BJ (cell line): ENCODE measurements around the gene SLC7A8. TPM values are rescaled to one million over a fixed set of nuclear protein-coding genes. Genes with fewer than 3 reads are reported as not detected.

Experiments used
- CTCF ChIA-PET: fragments of 350-600 bp; formaldehyde crosslinking; extraction: SDS; loops from one replicate; lab custom pipeline; 2021; ENCODE audit warnings: antibody characterized with exemption, inconsistent platforms; lab: Yijun Ruan, JAX
- POLR2A ChIA-PET: fragments of 300-600 bp; sonication (Branson Sonifier 250); formaldehyde crosslinking; extraction: SDS; loops from one replicate; lab custom pipeline; 2021; ENCODE audit warnings: antibody characterized with exemption; lab: Charles Lee
- DNase-seq: peaks from one replicate; pipeline ENCODE4 v3.0.0-alpha.2; 2011; ENCODE audit warnings: low read depth
- H3K27me3 ChIP-seq: 2 replicates; pipeline ENCODE4 v1.6.0; 2011; ENCODE audit warnings: low read length; ENCODE audit not compliant: control insufficient read depth, insufficient read depth
- H3K36me3 ChIP-seq: 2 replicates; pipeline ENCODE4 v1.5.1; 2011; ENCODE audit warnings: low read length; ENCODE audit not compliant: control insufficient read depth, insufficient read depth
- H3K4me3 ChIP-seq: 2 replicates; pipeline ENCODE4 v1.5.1; 2011; ENCODE audit warnings: low read depth, mild to moderate bottlenecking, control low read depth, low read length
- CTCF ChIP-seq: IDR thresholded peaks from 2 replicates; pipeline ENCODE4 v1.5.1; 2011; ENCODE audit warnings: low read depth, mild to moderate bottlenecking, control low read depth, inconsistent platforms, low read length, moderate library complexity; ENCODE audit not compliant: insufficient read depth
- polyA plus RNA-seq: library from polyadenylated mRNA; depleted of rRNA; stranded (reverse); fragments of >200 nt; gene quantifications from 2 replicates; pipeline ENCODE4 v1.2.3, GENCODE V29; 2011

SLC7A8 gene
- polyA plus RNA-seq, 1 experiment = 4.6 TPM

GRCh38 chr14:23149745-23150144, 33.7 kb downstream of the SLC7A8 start:
- Histone ChIP-seq H3K36me3 (no peaks in the 10 kb centered on the region), H3K27me3 (no peaks in the 10 kb centered on the region), H3K4me3 (no peak overlapping the region)
- POLR2A ChIA-PET = no interaction called here
- no peak for DNase-seq
- TF ChIP-seq CTCF = no peak
- CTCF ChIA-PET = interaction anchor here (1.7 to 4.0 kb wide), 3 partner anchors 11 to 37 kb away, joined by 4 to 18 read pairs (median 11); no protein-coding TSS in a partner anchor

- POLR2A ChIA-PET = interaction anchor here (0.6 kb wide), 1 partner anchor 91 kb away, joined by 3 read pairs; no protein-coding TSS in a partner anchor
- CTCF ChIA-PET = interaction anchor here (3.3 to 4.0 kb wide), 2 partner anchors 28 to 38 kb away, joined by 11 to 18 read pairs; no protein-coding TSS in a partner anchor
- Histone ChIP-seq H3K27me3 (no peaks in the 10 kb centered on the region), H3K36me3 (no peaks in the 10 kb centered on the region), H3K4me3 (no peak overlapping the region)
- DNase-seq = no peak
- no peak for TF ChIP-seq CTCF
These were observed 34.7 kb downstream of the SLC7A8 start for GRCh38 chr14:23148591-23149249.

GRCh38 chr14:23147676-23148075, 35.8 kb downstream of the SLC7A8 start:
- TF ChIP-seq CTCF = no peak
- Histone ChIP-seq H3K27me3 (no peaks in the 10 kb centered on the region), H3K36me3 (no peaks in the 10 kb centered on the region), H3K4me3 (no peak overlapping the region)
- ChIA-PET CTCF (interaction anchor here (1.3 to 4.0 kb wide), 2 partner anchors 9 to 27 kb away, joined by 5 to 20 read pairs; no protein-coding TSS in a partner anchor), POLR2A (no interaction called here)
- DNase-seq = no peak

- POLR2A ChIA-PET = no interaction called here
- TF ChIP-seq CTCF = no peak
- Histone ChIP-seq H3K36me3 (no peaks in the 10 kb centered on the region), H3K27me3 (no peaks in the 10 kb centered on the region), H3K4me3 (no peak overlapping the region)
- no peak for DNase-seq
- CTCF ChIA-PET = interaction anchor here (1.3 to 4.0 kb wide), 3 partner anchors 9 to 40 kb away, joined by 5 to 20 read pairs (median 9); no protein-coding TSS in a partner anchor
These were observed 36.5 kb downstream of the SLC7A8 start for GRCh38 chr14:23146980-23147379.

GRCh38 chr14:23146351-23146910, 37.0 kb downstream of the SLC7A8 start:
- Histone ChIP-seq H3K36me3 (no peaks in the 10 kb centered on the region), H3K27me3 (no peaks in the 10 kb centered on the region), H3K4me3 (no peak overlapping the region)
- CTCF ChIA-PET = interaction anchor here (1.0 to 4.0 kb wide), 3 partner anchors 15 to 40 kb away, joined by 3 to 20 read pairs (median 9); no protein-coding TSS in a partner anchor
- DNase-seq = no peak
- POLR2A ChIA-PET = no interaction called here
- TF ChIP-seq CTCF = no peak
